GDM1 (cell line): ENCODE data around the gene GLIPR1L2.
A peak's percentile ranks its signal among the peaks of the same experiment; 100 is the strongest.
"Not testable (repeated sequence)": the region's sequence is repeated elsewhere in the genome, so short reads cannot be mapped to it uniquely, and the experiment has no call there.

Experiments used
- DNase-seq: peaks from one replicate; lab custom pipeline; 2025; lab: John Stamatoyannopoulos, UW

GLIPR1L2 gene

DNA sequence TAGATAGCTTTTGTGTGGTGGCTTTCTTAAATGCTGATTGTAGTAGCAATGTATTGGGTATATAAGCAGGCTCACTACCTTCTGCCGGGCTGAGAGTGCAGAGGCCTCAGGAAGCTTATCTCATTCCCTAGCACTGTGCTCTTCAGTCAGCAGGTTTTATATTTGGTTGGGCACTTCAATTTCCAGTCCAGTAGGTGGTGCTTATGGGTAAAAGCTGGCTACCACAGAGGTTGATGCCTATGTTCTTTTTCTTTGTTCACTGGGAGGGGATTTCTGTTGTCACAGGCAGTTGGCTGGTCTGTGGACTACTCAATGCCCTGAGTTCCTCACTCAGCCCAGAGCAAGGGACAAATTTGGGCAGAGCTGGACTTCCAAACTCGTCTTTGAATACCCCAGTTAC is 46.7 kb downstream of the GLIPR1L2 start:
- DNase-seq, result peak; percentile 13

GRCh38 chr12:75438059-75438754 is 47.3 kb downstream of the GLIPR1L2 start:
- no peak for DNase-seq

GRCh38 chr12:75439048-75439447 is 48.2 kb downstream of the GLIPR1L2 start:
- no peak for DNase-seq

DNA sequence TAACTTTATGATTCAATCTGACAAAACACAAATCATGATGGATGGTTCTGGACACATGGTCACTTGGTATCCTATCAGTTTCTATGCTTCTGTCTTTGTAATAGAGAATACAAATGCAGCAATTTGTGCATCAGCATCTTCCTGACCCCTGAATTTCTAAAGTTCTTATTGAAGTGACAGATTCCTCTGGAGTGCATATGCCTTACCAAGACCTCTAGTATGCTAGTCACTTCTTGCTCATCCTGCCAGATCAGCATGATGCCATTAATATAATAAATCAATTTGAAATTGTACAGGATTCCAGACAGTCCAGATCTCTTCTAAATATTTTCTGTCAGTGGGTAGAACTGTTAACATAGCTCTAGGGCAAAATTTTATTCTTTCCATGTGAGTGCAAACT is 49.0 kb downstream of the GLIPR1L2 start:
- no peak for DNase-seq

GRCh38 chr12:75441687-75442449 is 51.0 kb downstream of the GLIPR1L2 start:
- not testable (repeated sequence) for DNase-seq

GRCh38 chr12:75442454-75442853 is 51.6 kb downstream of the GLIPR1L2 start:
- DNase-seq, result not testable (repeated sequence)

- DNase-seq, result no peak
Measured at GRCh38 chr12:75443709-75444108, 52.8 kb downstream of the GLIPR1L2 start.

DNA sequence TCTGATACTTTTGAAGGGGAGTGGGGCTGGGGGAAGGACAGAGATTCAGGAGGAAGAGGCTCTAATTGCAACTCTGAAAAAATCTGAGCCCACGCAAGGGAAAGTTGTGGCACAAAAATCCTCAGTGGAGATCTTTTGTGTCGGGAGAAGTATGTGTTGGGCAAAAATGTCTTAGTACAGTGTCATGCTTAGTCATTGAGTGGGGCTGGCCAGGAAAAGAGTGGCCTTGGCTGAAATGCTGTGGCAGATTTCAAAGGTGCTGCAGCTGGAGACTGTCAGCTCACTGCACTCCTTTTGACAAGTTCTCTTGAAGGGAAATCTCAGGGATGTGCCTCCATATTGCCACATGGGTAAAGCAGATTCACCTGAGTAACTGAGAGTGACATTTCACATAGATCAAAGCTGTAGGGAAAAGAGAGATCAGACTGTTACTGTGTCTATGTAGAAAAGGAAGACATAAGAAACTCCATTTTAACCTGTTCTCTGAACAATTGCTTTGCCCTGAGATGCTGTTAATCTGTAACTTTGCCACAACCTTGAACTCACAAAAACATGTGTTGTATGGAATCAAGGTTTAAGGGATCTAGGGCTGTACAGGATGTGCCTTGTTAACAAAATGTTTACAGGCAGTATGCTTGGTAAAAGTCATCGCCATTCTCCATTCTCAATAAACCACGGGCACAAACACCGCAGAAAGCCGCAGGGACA is 53.7 kb downstream of the GLIPR1L2 start:
- DNase-seq, result no peak

DNA sequence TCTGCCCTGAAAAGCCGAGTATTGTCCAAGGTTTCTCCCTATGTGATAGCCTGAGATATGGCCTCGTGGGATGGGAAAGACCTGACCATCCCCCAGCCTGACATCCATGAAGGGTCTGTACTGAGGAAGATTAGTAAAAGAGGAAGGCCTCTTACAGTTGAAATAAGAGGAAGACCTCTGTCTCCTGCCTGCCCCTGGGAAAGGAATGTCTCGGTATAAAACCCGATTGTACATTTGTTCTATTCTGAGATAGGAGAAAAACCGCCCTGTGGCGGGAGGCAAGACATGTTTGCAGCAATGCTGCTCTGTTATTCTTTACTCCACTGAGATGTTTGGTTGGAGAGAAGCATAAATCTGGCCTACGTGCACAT is 54.2 kb downstream of the GLIPR1L2 start:
- DNase-seq, result not testable (repeated sequence)

DNA sequence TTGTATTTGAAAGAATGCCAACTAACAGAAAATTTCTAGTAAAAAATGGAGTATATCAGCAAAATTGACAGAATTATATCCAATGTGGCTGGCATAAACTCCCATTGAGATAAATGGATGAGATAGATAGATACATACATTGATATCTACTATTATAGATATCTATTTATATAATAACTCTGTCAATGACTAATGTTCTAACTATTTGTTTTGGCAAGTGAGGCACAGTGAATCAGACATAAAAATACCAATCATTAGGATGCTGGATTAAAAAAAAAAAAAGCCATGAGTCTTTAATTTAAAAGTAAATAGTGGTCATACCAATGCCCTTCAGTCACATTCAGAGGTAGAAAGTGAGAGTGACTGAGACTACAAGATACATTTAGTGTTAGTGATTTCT is 56.0 kb downstream of the GLIPR1L2 start:
- DNase-seq, result no peak

DNA sequence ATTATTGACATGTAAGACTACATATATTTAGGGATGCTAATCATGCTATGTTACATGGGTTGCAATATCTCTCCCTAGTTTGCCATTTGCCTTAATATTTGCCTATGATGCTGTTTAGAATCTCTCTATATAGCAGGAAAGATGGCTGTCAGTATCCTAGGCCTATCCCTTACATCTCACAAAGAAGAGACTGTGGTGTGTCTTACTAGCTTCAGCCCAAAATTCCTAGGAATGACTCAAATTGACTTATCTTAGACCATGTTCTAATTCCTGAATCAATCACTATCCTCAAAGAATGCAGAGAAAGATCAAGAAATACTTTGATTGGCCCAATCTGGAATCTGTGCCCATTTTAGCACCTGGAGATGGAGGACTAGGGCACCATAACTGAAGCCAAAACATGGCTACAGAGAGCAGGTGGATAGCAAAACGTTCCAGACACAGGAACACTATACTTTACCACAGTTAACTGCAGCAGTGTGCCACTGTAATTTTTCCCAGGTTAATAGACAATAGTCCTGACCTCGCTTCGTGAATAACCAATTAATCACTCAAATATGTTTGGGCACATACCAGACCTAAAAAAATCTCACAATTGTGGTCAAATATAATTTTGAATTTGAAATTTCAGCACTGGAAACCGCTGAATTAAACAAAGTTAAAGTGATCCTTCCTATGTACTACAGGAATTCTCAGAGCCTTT is 57.0 kb downstream of the GLIPR1L2 start:
- DNase-seq, result no peak

DNA sequence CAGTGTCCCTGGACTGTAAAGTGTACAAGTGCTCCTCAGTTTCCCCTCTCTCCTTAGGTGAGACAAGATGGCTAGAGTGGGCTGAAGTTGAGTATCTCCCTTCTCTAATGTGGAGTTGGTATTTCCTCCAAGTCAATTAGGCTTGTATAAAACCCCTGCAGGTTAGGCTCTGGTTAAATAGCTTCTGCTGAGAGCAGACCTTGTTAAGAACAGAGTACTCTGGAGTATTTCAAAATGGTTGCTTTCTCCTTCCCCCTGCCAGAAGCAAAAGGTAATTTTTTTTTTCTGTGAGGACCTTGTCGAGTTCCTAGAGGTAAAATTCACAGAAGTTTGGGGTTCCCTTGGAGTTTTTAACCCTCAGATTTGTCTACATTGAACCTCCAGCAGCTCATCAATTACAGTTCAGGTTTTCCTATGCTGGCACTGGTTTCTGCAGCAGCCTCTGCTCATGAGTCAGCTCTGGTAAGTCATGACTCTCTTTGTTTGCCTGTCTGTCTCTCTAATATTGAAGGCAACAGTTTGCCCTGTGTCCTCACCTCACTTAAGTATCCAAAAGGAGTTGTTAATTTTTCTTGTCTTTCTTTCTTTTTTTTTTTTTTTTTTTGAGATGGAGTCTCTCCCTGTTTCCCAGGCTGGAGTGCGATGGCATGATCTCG is 61.9 kb downstream of the GLIPR1L2 start:
- DNase-seq, result no peak

GRCh38 chr12:75455839-75456238 is 65.0 kb downstream of the GLIPR1L2 start:
- DNase-seq, result no peak

GRCh38 chr12:75457191-75457590 is 66.3 kb downstream of the GLIPR1L2 start:
- no peak for DNase-seq

GRCh38 chr12:75457866-75458265 is 67.0 kb downstream of the GLIPR1L2 start:
- DNase-seq, result not testable (repeated sequence)

DNA sequence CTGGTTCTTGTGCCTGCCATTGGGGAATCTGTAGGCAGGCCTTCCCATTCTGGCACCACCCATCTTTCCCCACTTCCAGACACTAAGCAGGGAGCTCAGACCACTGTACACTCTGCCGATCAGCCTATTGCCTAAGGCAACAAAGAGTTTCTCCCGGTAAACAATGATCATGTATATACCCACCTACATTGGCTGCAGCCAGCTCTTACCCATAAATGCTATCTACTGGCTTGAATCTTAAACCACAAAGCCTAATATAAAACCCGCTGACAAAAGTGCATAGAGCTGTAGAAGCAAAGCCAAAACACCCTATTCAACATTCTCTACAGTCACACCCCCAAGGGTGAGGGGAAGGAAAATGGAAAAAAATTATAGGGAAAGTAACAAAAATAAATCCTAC is 68.9 kb downstream of the GLIPR1L2 start:
- DNase-seq, result no peak

GRCh38 chr12:75460204-75460603 is 69.3 kb downstream of the GLIPR1L2 start:
- no peak for DNase-seq

GRCh38 chr12:75471902-75472890 is 81.3 kb downstream of the GLIPR1L2 start:
- DNase-seq, result peak; percentile 52

DNA sequence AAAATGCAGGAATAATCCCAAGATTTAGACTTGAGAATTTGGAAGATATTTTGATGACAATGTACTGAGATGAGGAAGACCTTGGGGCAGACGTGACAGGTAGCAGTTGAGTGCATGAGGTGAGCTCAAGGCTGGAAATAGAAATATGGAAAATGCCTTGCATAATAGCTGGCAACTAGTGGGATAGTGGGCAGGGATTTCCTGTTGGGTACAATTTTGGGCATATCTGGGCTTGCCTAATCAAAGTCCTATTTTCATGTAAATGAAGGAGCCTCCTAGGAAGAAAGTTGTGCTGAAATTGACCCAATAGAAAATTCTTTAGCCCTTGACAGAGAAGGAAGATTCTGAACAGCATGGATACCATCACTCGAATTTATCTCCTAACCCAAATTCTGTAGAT is 83.2 kb downstream of the GLIPR1L2 start:
- no peak for DNase-seq

GRCh38 chr12:75476071-75476470 is 85.2 kb downstream of the GLIPR1L2 start:
- DNase-seq, result no peak

DNA sequence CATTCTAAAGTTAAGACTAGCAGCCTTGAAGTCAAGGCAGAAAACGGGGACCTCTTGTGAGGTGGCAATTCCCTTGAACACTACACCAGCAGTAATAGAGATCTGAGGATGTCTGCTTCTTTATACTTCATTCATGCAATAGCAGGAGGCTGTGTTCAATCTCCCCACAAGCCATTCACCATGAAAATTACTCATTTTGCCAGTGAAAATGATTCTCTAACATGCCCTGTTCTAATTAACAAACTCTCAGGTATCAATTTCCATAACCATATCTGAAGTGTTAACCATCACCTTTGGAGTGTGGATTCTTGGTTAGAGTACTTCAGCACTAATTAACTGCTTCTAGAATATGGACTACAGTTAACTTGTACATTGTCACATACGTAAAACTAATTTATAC is 86.2 kb downstream of the GLIPR1L2 start:
- no peak for DNase-seq
